RWPE1 (cell line): ENCODE results near the gene ALOX15.
"Not testable (repeated sequence)": the region's sequence is repeated elsewhere in the genome, so short reads cannot be mapped to it uniquely, and the experiment has no call there.

Experiments
- CTCF ChIA-PET: fragments of 350-600 bp; sonication (Branson Sonifier 250); formaldehyde crosslinking; extraction: SDS; loops from one replicate; lab custom pipeline; 2021; lab: Yijun Ruan, JAX
- POLR2A ChIA-PET: fragments of 400-600 bp; formaldehyde crosslinking; extraction: SDS; loops from one replicate; lab custom pipeline; 2020; ENCODE audit warnings: antibody characterized with exemption; ENCODE audit not compliant: low non-redundant PET; lab: Yijun Ruan, JAX
- DNase-seq: peaks from one replicate; pipeline ENCODE4 v3.0.0; 2012; ENCODE audit warnings: low spot score
- H3K27ac ChIP-seq: fragments of 450-650 bp; 2 replicates; pipeline ENCODE4 v1.5.1; 2017
- TF ChIP-seq, protein P1 (sequence below): fragments of 450-650 bp; conservative IDR thresholded peaks from 2 replicates; pipeline ENCODE4 v1.5.1; 2017; ENCODE audit warnings: low read depth, mild to moderate bottlenecking

The ALOX15 gene

DNA sequence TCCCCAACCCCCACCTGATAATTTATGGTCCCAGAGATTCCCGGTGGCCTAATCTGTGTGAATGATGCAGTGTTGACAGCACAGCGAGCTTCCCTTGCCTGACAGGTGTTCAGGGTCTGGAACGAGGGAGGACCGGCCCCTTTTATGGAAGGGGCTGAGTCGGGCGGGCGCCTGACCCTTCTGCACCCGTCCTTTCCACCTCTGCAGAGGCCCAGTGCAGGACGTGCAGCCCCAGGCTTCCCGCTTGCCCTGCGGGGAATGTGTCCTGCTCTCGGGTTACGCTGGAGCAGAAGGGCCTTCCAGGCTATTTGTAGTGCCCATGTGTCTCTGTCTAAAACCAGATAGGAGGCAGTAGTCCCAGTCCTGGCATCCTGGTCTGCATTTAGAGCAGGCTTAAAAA, 40.9 kb downstream of the ALOX15 start:
- ChIA-PET POLR2A (no interaction called here), CTCF (interaction anchor here (0.8 to 2.4 kb wide), 2 partner anchors 34 to 90 kb away, joined by 5 to 7 read pairs; no protein-coding TSS in a partner anchor)
- DNase-seq: no peak
- TF ChIP-seq, protein P1, sequence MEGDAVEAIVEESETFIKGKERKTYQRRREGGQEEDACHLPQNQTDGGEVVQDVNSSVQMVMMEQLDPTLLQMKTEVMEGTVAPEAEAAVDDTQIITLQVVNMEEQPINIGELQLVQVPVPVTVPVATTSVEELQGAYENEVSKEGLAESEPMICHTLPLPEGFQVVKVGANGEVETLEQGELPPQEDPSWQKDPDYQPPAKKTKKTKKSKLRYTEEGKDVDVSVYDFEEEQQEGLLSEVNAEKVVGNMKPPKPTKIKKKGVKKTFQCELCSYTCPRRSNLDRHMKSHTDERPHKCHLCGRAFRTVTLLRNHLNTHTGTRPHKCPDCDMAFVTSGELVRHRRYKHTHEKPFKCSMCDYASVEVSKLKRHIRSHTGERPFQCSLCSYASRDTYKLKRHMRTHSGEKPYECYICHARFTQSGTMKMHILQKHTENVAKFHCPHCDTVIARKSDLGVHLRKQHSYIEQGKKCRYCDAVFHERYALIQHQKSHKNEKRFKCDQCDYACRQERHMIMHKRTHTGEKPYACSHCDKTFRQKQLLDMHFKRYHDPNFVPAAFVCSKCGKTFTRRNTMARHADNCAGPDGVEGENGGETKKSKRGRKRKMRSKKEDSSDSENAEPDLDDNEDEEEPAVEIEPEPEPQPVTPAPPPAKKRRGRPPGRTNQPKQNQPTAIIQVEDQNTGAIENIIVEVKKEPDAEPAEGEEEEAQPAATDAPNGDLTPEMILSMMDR: no peak
- H3K27ac ChIP-seq: no peak overlapping the region

DNA sequence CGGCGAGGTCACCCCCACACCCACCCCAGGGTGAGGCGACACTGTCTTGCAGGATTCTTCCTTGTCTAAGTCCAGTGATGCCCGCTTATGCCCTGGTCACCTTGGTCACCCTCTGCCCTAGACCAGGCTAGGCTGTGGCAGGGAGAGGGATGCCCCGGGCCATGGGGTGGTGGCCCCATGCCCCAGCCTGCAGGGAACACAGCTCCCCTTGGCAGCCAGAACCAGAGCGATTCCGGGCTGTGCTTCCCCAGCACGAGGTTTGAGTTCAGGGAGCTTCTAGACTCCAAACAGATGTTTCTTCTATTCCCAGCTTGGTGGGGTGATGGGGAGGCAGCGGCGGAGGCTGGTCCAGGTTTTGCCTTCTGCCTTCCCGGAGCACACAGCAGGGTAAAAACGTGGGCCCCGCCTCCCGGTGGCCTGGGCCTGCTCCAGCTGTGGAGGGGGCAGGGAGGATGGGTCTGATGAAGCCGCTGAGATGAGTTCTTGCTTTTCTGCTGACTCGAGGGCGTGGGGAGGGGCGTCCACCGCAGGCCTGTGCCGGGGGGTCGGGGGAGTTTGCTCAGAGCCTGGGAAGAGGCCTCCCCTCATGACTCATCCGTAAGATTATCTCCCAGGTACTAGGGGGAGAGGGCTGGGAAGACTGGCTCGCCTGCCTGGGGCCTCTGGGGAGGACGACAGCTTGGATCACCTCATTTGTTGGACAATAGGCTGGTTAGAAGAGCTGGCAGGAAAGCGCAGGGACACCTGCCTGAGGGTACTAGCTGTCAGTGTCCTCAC, 41.8 kb downstream of the ALOX15 start:
- no peak for DNase-seq
- H3K27ac ChIP-seq: no peak overlapping the region
- TF ChIP-seq, protein P1: no peak
- ChIA-PET CTCF (interaction anchor here (0.5 to 2.4 kb wide), 3 partner anchors 33 to 606 kb away, joined by 3 to 7 read pairs (median 5); no protein-coding TSS in a partner anchor), POLR2A (no interaction called here)

DNA sequence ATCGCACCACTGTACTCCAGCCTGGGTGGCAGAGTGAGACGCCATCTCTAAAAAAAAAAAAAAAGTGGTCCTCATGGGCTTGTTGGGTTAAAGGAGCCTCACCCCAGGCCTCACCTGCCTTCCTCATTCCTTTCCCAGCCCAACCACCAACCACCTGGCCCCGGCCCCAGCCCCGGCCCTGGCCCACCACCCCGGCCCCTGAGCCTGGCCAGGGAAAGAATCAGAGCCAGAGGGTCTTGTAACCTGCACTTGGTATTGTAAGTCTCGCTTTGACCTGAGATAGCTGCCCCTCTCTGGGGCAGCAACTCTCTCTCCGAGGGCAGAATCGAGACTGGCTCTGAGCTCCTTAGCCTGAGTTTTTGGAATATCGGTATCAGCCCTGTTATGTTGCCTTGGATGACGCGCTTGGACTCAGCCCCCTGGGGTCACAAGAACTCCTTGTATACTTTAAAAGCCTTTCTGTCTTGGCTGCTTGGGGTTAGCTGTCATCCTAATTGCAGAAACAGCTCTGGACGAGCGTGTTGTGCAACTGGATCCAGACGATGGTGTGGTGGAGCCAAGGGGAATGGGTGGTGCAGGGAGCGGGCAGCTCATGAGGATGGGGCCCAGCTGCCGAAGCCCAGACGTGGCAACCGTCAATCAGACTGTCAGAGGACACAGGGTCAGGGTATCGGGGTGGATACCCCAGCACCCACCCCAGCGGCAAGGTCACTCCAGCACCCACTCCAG, 42.5 kb downstream of the ALOX15 start:
- DNase-seq: no peak
- H3K27ac ChIP-seq: no peak overlapping the region
- CTCF ChIA-PET: interaction anchor here (0.5 to 2.4 kb wide), 2 partner anchors 32 to 607 kb away, joined by 3 to 7 read pairs; no protein-coding TSS in a partner anchor
- TF ChIP-seq, protein P1: no peak
- POLR2A ChIA-PET: no interaction called here

DNA sequence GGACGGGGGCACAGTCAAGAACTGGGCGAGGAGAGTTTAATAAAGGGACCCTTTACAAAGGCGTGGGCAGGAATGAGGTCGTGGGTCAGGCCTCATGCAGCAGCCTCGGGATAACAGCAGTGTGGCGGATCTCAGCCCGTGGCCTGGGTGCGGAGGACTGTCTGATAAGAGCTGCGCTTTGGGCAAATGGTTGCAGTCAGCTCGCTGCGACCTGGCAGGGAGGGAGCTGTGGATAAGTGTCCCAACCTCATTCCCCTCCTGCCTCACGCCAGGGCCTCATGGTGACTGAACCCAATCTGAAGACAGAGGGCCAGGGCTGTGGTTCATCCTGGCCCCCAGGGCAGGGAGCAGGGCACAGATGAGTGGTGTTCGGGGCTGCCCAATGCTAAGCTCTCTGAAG, 43.5 kb downstream of the ALOX15 start:
- POLR2A ChIA-PET: no interaction called here

DNA sequence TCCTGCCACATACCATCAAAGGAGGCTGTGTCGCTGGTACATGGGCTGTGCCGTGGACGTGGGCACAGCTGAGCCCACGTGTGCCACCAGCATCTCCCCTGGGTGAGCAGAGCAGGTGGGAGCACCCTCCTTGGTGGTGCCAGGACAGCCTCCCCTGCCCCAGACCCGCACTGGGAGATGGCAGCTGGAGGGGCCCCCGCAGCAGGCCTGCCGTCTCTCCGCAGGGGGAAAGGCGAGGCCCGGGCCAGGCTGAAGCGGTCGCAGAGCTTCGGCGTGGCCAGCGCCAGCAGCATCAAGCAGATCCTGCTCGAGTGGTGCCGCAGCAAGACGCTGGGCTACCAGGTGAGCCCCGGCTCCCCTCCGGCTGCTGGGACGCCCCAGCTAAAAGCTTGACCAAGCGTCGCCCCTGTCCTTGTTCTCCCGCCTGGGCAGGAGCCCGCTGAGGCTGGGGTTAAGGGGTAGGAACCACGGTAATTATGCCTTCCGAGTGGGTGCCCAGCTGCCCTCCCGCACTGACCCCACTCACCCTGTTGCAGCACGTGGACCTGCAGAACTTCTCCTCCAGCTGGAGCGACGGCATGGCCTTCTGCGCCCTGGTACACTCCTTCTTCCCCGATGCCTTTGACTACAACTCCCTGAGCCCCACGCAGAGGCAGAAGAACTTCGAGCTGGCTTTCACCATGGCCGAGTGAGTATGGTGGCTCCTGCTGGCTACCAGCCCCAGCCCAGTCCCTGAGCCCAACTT, 44.7 kb downstream of the ALOX15 start:
- TF ChIP-seq, protein P1: no peak
- ChIA-PET POLR2A (no interaction called here), CTCF (interaction anchor here (1.2 kb wide), 1 partner anchor 30 kb away, joined by 6 read pairs; no protein-coding TSS in a partner anchor)
- H3K27ac ChIP-seq: no peak overlapping the region
- no peak for DNase-seq

More for the DNA sequence above, 43.5 kb downstream of the ALOX15 start:
- no peak overlapping the region for H3K27ac ChIP-seq
- TF ChIP-seq, protein P1: no peak
- CTCF ChIA-PET: interaction anchor here (1.2 to 2.4 kb wide), 2 partner anchors 31 kb away, joined by 6 to 7 read pairs; no protein-coding TSS in a partner anchor
- DNase-seq: no peak

DNA sequence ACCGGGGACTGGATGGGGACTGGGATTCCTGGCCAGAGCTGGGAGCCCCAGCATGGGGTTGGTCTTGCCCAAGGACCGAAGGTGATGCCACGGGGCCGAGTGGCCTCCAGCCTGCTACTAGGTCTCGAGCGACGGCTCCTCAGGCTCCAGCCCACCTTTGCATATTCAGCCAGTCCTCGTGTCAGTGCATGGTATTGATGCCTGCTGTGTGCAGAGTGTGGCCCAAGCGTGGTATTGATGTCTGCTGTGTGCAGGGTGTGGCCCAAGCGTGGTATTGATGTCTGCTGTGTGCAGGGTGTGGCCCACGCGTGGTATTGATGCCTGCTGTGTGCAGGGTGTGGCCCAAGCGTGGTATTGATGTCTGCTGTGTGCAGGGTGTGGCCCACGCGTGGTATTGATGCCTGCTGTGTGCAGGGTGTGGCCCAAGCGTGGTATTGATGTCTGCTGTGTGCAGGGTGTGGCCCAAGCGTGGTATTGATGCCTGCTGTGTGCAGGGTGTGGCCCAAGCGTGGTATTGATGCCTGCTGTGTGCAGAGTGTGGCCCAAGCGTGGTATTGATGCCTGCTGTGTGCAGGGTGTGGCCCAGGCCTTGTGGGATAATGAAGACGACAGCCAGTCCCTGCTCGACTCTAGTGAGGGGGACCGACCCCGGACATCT, 45.7 kb downstream of the ALOX15 start:
- CTCF ChIA-PET, POLR2A ChIA-PET, H3K27ac ChIP-seq, DNase-seq: not testable (repeated sequence)
